ENCODE results near the gene RNASET2.

GRCh38 chr6:166904101-166904746 is 52.1 kb downstream of the RNASET2 start:
- TF ChIP-seq POLR2A (IDR thresholded peaks at IDR 0.05), result no peak
- TF ChIP-seq CTCF (IDR thresholded peaks at IDR 0.05), result no peak
